Common myeloid progenitor, CD34-positive (primary cell): ENCODE measurements around the gene FTO.

Source experiments
- CTCF ChIA-PET: fragments of 350-600 bp; sonication (Branson Sonifier 250); formaldehyde crosslinking; loops from one replicate; lab custom pipeline; 2021; ENCODE audit warnings: antibody characterized with exemption; lab: Charles Lee
- POLR2A ChIA-PET: fragments of 350-600 bp; sonication (Branson Sonifier 250); formaldehyde crosslinking; loops from one replicate; lab custom pipeline; 2021; ENCODE audit warnings: antibody characterized with exemption; lab: Charles Lee
- DNase-seq, 3 donors: peaks; one replicate each; pipeline versions ENCODE4 v3.0.0 to v3.0.0-alpha.2; 2013
- H3K27ac ChIP-seq, 2 experiments: 1 replicate in 1 of 2; 2 replicates in 1 of 2; pipeline ENCODE4 v1.7.0; 2013; ENCODE audit warnings: inconsistent platforms in 2 of 2, low read length in 2 of 2, mild to moderate bottlenecking in 2 of 2, low read depth in 1 of 2, moderate library complexity in 1 of 2; ENCODE audit not compliant: severe bottlenecking in 2 of 2, insufficient read depth in 1 of 2, poor library complexity in 1 of 2
- H3K27me3 ChIP-seq, 5 experiments: replicated peaks in 2 of 5; 1 replicate in 3 of 5; 2 replicates in 2 of 5; pipeline versions ENCODE4 v1.6.1 to v1.7.0; 2013; ENCODE audit warnings: low read length in 4 of 5, mild to moderate bottlenecking in 2 of 5, moderate library complexity in 2 of 5, inconsistent platforms in 1 of 5; ENCODE audit not compliant: insufficient read depth in 5 of 5, control insufficient read depth in 4 of 5
- H3K36me3 ChIP-seq, 4 experiments: 1 replicate in 2 of 4; 2 replicates in 2 of 4; pipeline versions ENCODE4 v1.6.1 to v1.7.0; 2013; ENCODE audit warnings: low read length in 3 of 4, control low read depth in 1 of 4, mild to moderate bottlenecking in 1 of 4; ENCODE audit not compliant: control insufficient read depth in 4 of 4, insufficient read depth in 4 of 4
- H3K4me1 ChIP-seq, 4 experiments: 1 replicate in 3 of 4; 2 replicates in 1 of 4; pipeline versions ENCODE4 v1.6.1 to v1.7.1; 2013; ENCODE audit warnings: low read length in 3 of 4, mild to moderate bottlenecking in 3 of 4, control low read depth in 1 of 4, inconsistent platforms in 1 of 4, moderate library complexity in 1 of 4; ENCODE audit not compliant: control insufficient read depth in 4 of 4, insufficient read depth in 4 of 4; ENCODE audit errors: control extremely low read depth in 1 of 4
- H3K4me3 ChIP-seq, 7 experiments: 1 replicate in 4 of 7; 2 replicates in 3 of 7; pipeline versions ENCODE4 v1.5.1 to v1.7.0; 2013; ENCODE audit warnings: mild to moderate bottlenecking in 7 of 7, low read length in 6 of 7, moderate library complexity in 6 of 7, inconsistent platforms in 2 of 7, low read depth in 2 of 7, control low read depth in 1 of 7; ENCODE audit not compliant: insufficient read depth in 4 of 7, control insufficient read depth in 1 of 7; ENCODE audit errors: extremely low read depth in 1 of 7
- H3K9me3 ChIP-seq, 5 experiments: 1 replicate in 4 of 5; 2 replicates in 1 of 5; pipeline versions ENCODE4 v1.6.1 to v1.7.1; 2013; ENCODE audit warnings: low read length in 4 of 5, mild to moderate bottlenecking in 2 of 5, inconsistent platforms in 1 of 5, low read depth in 1 of 5, moderate library complexity in 1 of 5; ENCODE audit not compliant: control insufficient read depth in 4 of 5, insufficient read depth in 2 of 5; ENCODE audit errors: control extremely low read depth in 1 of 5
- WGBS: methylation state at CpG from one replicate; pipeline ENCODE4 v1.1.5; 2013; ENCODE audit not compliant: insufficient coverage; 5-methylcytosine and 5-hydroxymethylcytosine counted together

FTO gene

GRCh38 chr16:54007504-54007903 is 303.5 kb downstream of the FTO start:
- 100% methylated on average over 1 of the region's 2 CpGs for WGBS
- ChIA-PET CTCF (no interaction called here), POLR2A (no interaction called here)
- H3K4me1 ChIP-seq: no peaks in the 10 kb centered on the region
- H3K27ac ChIP-seq: no peak overlapping the region
- H3K36me3 ChIP-seq: peaks cover 2 to 10% (median 7%) of the 10 kb centered on the region in 4 experiments
- no peak overlapping the region for H3K4me3 ChIP-seq
- peaks cover 6 to 21% (median 7%) of the 10 kb centered on the region in 5 experiments for H3K9me3 ChIP-seq
- DNase-seq: no peak
- H3K27me3 ChIP-seq: no peaks in the 10 kb centered on the region

- CTCF ChIA-PET: no interaction called here
- Histone ChIP-seq H3K36me3 (peaks cover 5 to 10% (median 7%) of the 10 kb centered on the region in 4 experiments), H3K4me1 (peaks cover 0 to 9% (median 4%) of the 10 kb centered on the region in 4 experiments), H3K9me3 (peaks cover 6 to 27% (median 7%) of the 10 kb centered on the region in 5 experiments), H3K27me3 (no peaks in the 10 kb centered on the region), H3K27ac (no peak overlapping the region), H3K4me3 (no peak overlapping the region)
- 97% methylated on average over 6 of the region's 9 CpGs for WGBS
- no peak for DNase-seq
- POLR2A ChIA-PET: no interaction called here
Measured at GRCh38 chr16:54009464-54010176, 305.7 kb downstream of the FTO start.

GRCh38 chr16:54015147-54015546 is 311.2 kb downstream of the FTO start:
- CTCF ChIA-PET: no interaction called here
- peaks cover 7 to 33% (median 8%) of the 10 kb centered on the region in 5 experiments for H3K9me3 ChIP-seq
- no peaks in the 10 kb centered on the region for H3K27me3 ChIP-seq
- peaks cover 0 to 9% (median 4%) of the 10 kb centered on the region in 4 experiments for H3K4me1 ChIP-seq
- POLR2A ChIA-PET: no interaction called here
- H3K4me3 ChIP-seq: no peak overlapping the region
- no peak overlapping the region for H3K27ac ChIP-seq
- no CpG with 5 or more reads among the region's 2 CpGs for WGBS
- peaks cover 3 to 5% (median 4%) of the 10 kb centered on the region in 4 experiments for H3K36me3 ChIP-seq
- DNase-seq: no peak

GRCh38 chr16:54022362-54022761 is 318.4 kb downstream of the FTO start:
- Histone ChIP-seq H3K4me1 (no peaks in the 10 kb centered on the region), H3K27me3 (no peaks in the 10 kb centered on the region), H3K36me3 (peaks cover 0 to 2% (median 0%) of the 10 kb centered on the region in 4 experiments), H3K27ac (no peak overlapping the region), H3K9me3 (peaks cover 0 to 9% (median 0%) of the 10 kb centered on the region in 5 experiments), H3K4me3 (no peak overlapping the region)
- no CpG with 5 or more reads among the region's 1 CpG for WGBS
- ChIA-PET POLR2A (no interaction called here), CTCF (interaction anchor here (0.6 kb wide), 1 partner anchor 116 kb away, joined by 3 read pairs; no protein-coding TSS in a partner anchor)
- no peak for DNase-seq

- Histone ChIP-seq H3K27ac (no peak overlapping the region), H3K36me3 (peaks cover 0 to 3% (median 0%) of the 10 kb centered on the region in 4 experiments), H3K4me1 (no peaks in the 10 kb centered on the region), H3K4me3 (no peak overlapping the region), H3K9me3 (peaks cover 0 to 18% (median 4%) of the 10 kb centered on the region in 5 experiments), H3K27me3 (no peaks in the 10 kb centered on the region)
- POLR2A ChIA-PET: no interaction called here
- DNase-seq: no peak
- CTCF ChIA-PET: interaction anchor here (1.2 to 1.6 kb wide), 4 partner anchors 11 to 23 kb away, joined by 3 read pairs; no protein-coding TSS in a partner anchor
- no CpG with 5 or more reads among the region's 1 CpG for WGBS
Measured at GRCh38 chr16:54026456-54026855, 322.5 kb downstream of the FTO start.

GRCh38 chr16:54027062-54027461 is 323.1 kb downstream of the FTO start:
- no peak for DNase-seq

GRCh38 chr16:54027558-54027957 is 323.6 kb downstream of the FTO start:
- Histone ChIP-seq H3K4me1 (no peaks in the 10 kb centered on the region), H3K36me3 (peaks cover 0 to 3% (median 0%) of the 10 kb centered on the region in 4 experiments), H3K9me3 (peaks cover 0 to 25% (median 4%) of the 10 kb centered on the region in 5 experiments), H3K4me3 (no peak overlapping the region), H3K27me3 (no peaks in the 10 kb centered on the region), H3K27ac (no peak overlapping the region)
- ChIA-PET CTCF (interaction anchor here (1.4 to 1.6 kb wide), 2 partner anchors 14 to 22 kb away, joined by 3 read pairs; no protein-coding TSS in a partner anchor), POLR2A (no interaction called here)
- DNase-seq: no peak
- WGBS: no CpG with 5 or more reads among the region's 1 CpG

More at GRCh38 chr16:54027062-54027461, 323.1 kb downstream of the FTO start:
- 100% methylated on average over 2 of the region's 4 CpGs for WGBS
- H3K27me3 ChIP-seq: no peaks in the 10 kb centered on the region
- H3K36me3 ChIP-seq: peaks cover 0 to 3% (median 0%) of the 10 kb centered on the region in 4 experiments
- peaks cover 0 to 23% (median 4%) of the 10 kb centered on the region in 5 experiments for H3K9me3 ChIP-seq
- H3K4me3 ChIP-seq: no peak overlapping the region
- CTCF ChIA-PET: interaction anchor here (1.4 to 1.6 kb wide), 2 partner anchors 13 to 21 kb away, joined by 3 read pairs; no protein-coding TSS in a partner anchor
- no peaks in the 10 kb centered on the region for H3K4me1 ChIP-seq
- no peak overlapping the region for H3K27ac ChIP-seq
- POLR2A ChIA-PET: no interaction called here
